ENCODE results near the gene ABCG8.

DNA sequence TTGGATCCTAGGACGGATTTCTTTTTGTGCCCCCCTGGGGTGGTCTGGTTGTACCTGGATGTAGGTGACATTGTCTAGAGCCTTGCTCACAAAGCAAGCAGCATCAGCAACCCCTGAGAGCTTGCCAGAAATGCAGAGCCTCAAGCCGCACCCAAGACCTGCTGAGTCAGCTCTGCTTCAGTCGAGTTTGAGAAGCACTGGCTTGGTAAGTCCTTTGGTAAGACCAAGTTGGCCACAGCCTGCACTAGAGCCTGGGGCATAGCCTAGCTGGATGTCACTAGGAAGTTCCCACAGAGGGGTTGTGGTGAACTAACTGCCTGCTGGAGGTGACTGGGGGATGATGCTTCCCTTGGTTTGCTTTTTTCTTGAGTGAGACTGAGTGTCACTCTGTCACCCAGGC lies 6.3 kb upstream of the ABCG8 start:
- TF ChIP-seq GATA2 (IDR thresholded peaks at IDR 0.05; ENCODE audit: low read depth, low read length) (no peak), GATA3 (IDR thresholded peaks at IDR 0.05; ENCODE audit: low read depth, low read length) (no peak)

Measured in SH-SY5Y (cell line).